IPS DF 6.9 (cell line): ENCODE data around the gene REEP6.
A peak's percentile ranks its signal among the peaks of the same experiment; 100 is the strongest.

Source experiments
- DNase-seq: peaks from one replicate; pipeline ENCODE4 v3.0.0-alpha.2; 2013; ENCODE audit warnings: low read depth, low spot score
- H3K27ac ChIP-seq: one replicate; pipeline ENCODE4 v1.5.1; 2013; ENCODE audit warnings: low read length, control low read depth
- H3K27me3 ChIP-seq: 2 replicates; pipeline ENCODE4 v1.6.1; 2013; ENCODE audit warnings: mild to moderate bottlenecking, low read length; ENCODE audit not compliant: control insufficient read depth, insufficient read depth
- H3K36me3 ChIP-seq: 2 replicates; pipeline ENCODE4 v1.6.1; 2013; ENCODE audit warnings: low read length; ENCODE audit not compliant: control insufficient read depth, insufficient read depth
- H3K4me1 ChIP-seq: 2 replicates; pipeline ENCODE4 v1.6.1; 2013; ENCODE audit warnings: low read length; ENCODE audit not compliant: control insufficient read depth, insufficient read depth
- H3K4me3 ChIP-seq: 2 replicates; pipeline ENCODE4 v1.5.1; 2013; ENCODE audit warnings: mild to moderate bottlenecking, low read length
- H3K9me3 ChIP-seq: 2 replicates; pipeline ENCODE4 v1.6.1; 2013; ENCODE audit warnings: low read length, inconsistent platforms; ENCODE audit not compliant: control insufficient read depth, insufficient read depth
- WGBS: extraction: QIAGEN DNeasy Blood & Tissue Kit; methylation state at CpG from one replicate; pipeline ENCODE4 v1.1.7; 2013; ENCODE audit warnings: mixed read lengths, missing lambda C conversion rate; ENCODE audit not compliant: insufficient read length, insufficient coverage; 5-methylcytosine and 5-hydroxymethylcytosine counted together

Gene REEP6

GRCh38 chr19:1457892-1458291 is 33.1 kb upstream of the REEP6 start:
- Histone ChIP-seq H3K4me1 (peaks cover 13% of the 10 kb centered on the region), H3K4me3 (no peak overlapping the region), H3K27ac (no peak overlapping the region), H3K27me3 (no peaks in the 10 kb centered on the region; the same call in 1 of the 2 replicates), H3K36me3 (no peaks in the 10 kb centered on the region; the same call in 1 of the 2 replicates), H3K9me3 (no peaks in the 10 kb centered on the region)
- DNase-seq, result no peak
- no CpG with 5 or more reads among the region's 16 CpGs for WGBS

- no peak for DNase-seq
- WGBS, result no CpG with 5 or more reads among the region's 9 CpGs
- Histone ChIP-seq H3K27me3 (peaks cover 2% of the 10 kb centered on the region; the same call in 1 of the 2 replicates), H3K27ac (no peak overlapping the region), H3K36me3 (no peaks in the 10 kb centered on the region; the same call in 1 of the 2 replicates), H3K4me1 (peaks cover 11% of the 10 kb centered on the region), H3K4me3 (no peak overlapping the region), H3K9me3 (no peaks in the 10 kb centered on the region)
Measured at GRCh38 chr19:1459479-1459878, 31.5 kb upstream of the REEP6 start.

GRCh38 chr19:1460033-1460995 is 30.7 kb upstream of the REEP6 start:
- Histone ChIP-seq H3K27me3 (peaks cover 9% of the 10 kb centered on the region; the same call in 1 of the 2 replicates), H3K27ac (no peak overlapping the region), H3K4me3 (no peak overlapping the region), H3K4me1 (peaks cover 12% of the 10 kb centered on the region), H3K9me3 (no peaks in the 10 kb centered on the region), H3K36me3 (no peaks in the 10 kb centered on the region; the same call in 1 of the 2 replicates)
- DNase-seq, result no peak
- WGBS, result no CpG with 5 or more reads among the region's 36 CpGs

GRCh38 chr19:1461862-1462261 is 29.1 kb upstream of the REEP6 start:
- Histone ChIP-seq H3K4me3 (no peak overlapping the region), H3K9me3 (no peaks in the 10 kb centered on the region), H3K4me1 (peaks cover 10% of the 10 kb centered on the region; the same call in 1 of the 2 replicates), H3K36me3 (no peaks in the 10 kb centered on the region; the same call in 1 of the 2 replicates), H3K27ac (no peak overlapping the region), H3K27me3 (peaks cover 23% of the 10 kb centered on the region; the same call in 1 of the 2 replicates)
- DNase-seq, result no peak
- no CpG with 5 or more reads among the region's 24 CpGs for WGBS

- Histone ChIP-seq H3K9me3 (no peaks in the 10 kb centered on the region), H3K4me1 (peaks cover 11% of the 10 kb centered on the region; the same call in 1 of the 2 replicates), H3K27me3 (peaks cover 51% of the 10 kb centered on the region), H3K4me3 (no peak overlapping the region), H3K27ac (no peak overlapping the region), H3K36me3 (no peaks in the 10 kb centered on the region; the same call in 1 of the 2 replicates)
- no peak for DNase-seq
- WGBS, result no CpG with 5 or more reads among the region's 83 CpGs
Measured at GRCh38 chr19:1465191-1466016, 25.6 kb upstream of the REEP6 start.

GRCh38 chr19:1466018-1466460 is 24.9 kb upstream of the REEP6 start:
- WGBS, result no CpG with 5 or more reads among the region's 41 CpGs
- Histone ChIP-seq H3K27ac (no peak overlapping the region), H3K9me3 (no peaks in the 10 kb centered on the region), H3K27me3 (peaks cover 51% of the 10 kb centered on the region), H3K36me3 (no peaks in the 10 kb centered on the region; the same call in 1 of the 2 replicates), H3K4me3 (no peak overlapping the region), H3K4me1 (peaks cover 12% of the 10 kb centered on the region; the same call in 1 of the 2 replicates)
- no peak for DNase-seq

GRCh38 chr19:1466461-1467214 is 24.3 kb upstream of the REEP6 start:
- no peak for DNase-seq
- no peak overlapping the region for H3K27ac ChIP-seq
- H3K27me3 ChIP-seq, result peaks cover 54% of the 10 kb centered on the region
- H3K9me3 ChIP-seq, result no peaks in the 10 kb centered on the region
- WGBS, result no CpG with 5 or more reads among the region's 70 CpGs
- H3K4me3 ChIP-seq, result peak overlapping the region; percentile 1; the same call in 1 of the 2 replicates
- no peaks in the 10 kb centered on the region; the same call in 1 of the 2 replicates for H3K36me3 ChIP-seq
- H3K4me1 ChIP-seq, result peaks cover 15% of the 10 kb centered on the region

GRCh38 chr19:1467215-1467489 is 23.8 kb upstream of the REEP6 start:
- Histone ChIP-seq H3K9me3 (no peaks in the 10 kb centered on the region), H3K27ac (no peak overlapping the region), H3K27me3 (peaks cover 57% of the 10 kb centered on the region), H3K36me3 (no peaks in the 10 kb centered on the region; the same call in 1 of the 2 replicates), H3K4me1 (peaks cover 15% of the 10 kb centered on the region), H3K4me3 (0 out of 2 replicates have a peak overlapping the region, but pooled peaks have one; percentile 1)
- no CpG with 5 or more reads among the region's 36 CpGs for WGBS
- DNase-seq, result no peak

GRCh38 chr19:1467490-1468273 is 23.3 kb upstream of the REEP6 start:
- peaks cover 59% of the 10 kb centered on the region for H3K27me3 ChIP-seq
- no peak overlapping the region for H3K27ac ChIP-seq
- no peak for DNase-seq
- H3K4me3 ChIP-seq, result no peak overlapping the region
- no peaks in the 10 kb centered on the region; the same call in 1 of the 2 replicates for H3K36me3 ChIP-seq
- H3K9me3 ChIP-seq, result no peaks in the 10 kb centered on the region
- peaks cover 15% of the 10 kb centered on the region for H3K4me1 ChIP-seq
- WGBS, result no CpG with 5 or more reads among the region's 92 CpGs
